GM21619 (cell line): ENCODE measurements around the gene STOML2.

Source experiments
- ATAC-seq: cut with Tn5 transposase; IDR thresholded peaks from one replicate; pipeline ENCODE4 v1.9.1; 2021; ENCODE audit not compliant: unreplicated experiment

The STOML2 gene

GRCh38 chr9:35072461-35073278 is 30.3 kb downstream of the STOML2 start, which contains the start of gene VCP:
TSS of gene VCP (minus strand) at chr9:35072625. CDS start at chr9:35072353, 272 bp downstream.
- peak; percentile 83 for ATAC-seq

GRCh38 chr9:35071814-35072460 is 31.0 kb downstream of the STOML2 start:
- peak; percentile 50 for ATAC-seq

GRCh38 chr9:35070823-35071813 is 31.8 kb downstream of the STOML2 start:
- ATAC-seq, result no peak

- no peak for ATAC-seq
These were observed 33.9 kb downstream of the STOML2 start for GRCh38 chr9:35069020-35069419.

- no peak for ATAC-seq
These were observed 35.9 kb downstream of the STOML2 start for GRCh38 chr9:35067056-35067455.

GRCh38 chr9:35060548-35061207 is 42.3 kb downstream of the STOML2 start:
- no peak for ATAC-seq

GRCh38 chr9:35059438-35059837 is 43.5 kb downstream of the STOML2 start:
- ATAC-seq, result no peak

- ATAC-seq, result no peak
These were observed 45.7 kb downstream of the STOML2 start for GRCh38 chr9:35057271-35057620.

- no peak for ATAC-seq
These were observed 46.2 kb downstream of the STOML2 start for GRCh38 chr9:35056571-35057270.

- ATAC-seq, result no peak
These were observed 47.9 kb downstream of the STOML2 start for GRCh38 chr9:35054871-35055644.

GRCh38 chr9:35054185-35054835 is 48.6 kb downstream of the STOML2 start:
- ATAC-seq, result no peak

- ATAC-seq, result no peak
These were observed 51.6 kb downstream of the STOML2 start for GRCh38 chr9:35051069-35051967.
